Activated naive CD4-positive, alpha-beta T cell treated with anti-CD3 and anti-CD28 coated beads, Interleukin-2, amount 10 ng/mL, durations not matched to agents 7 days and 5 days (primary cell): ENCODE data around the gene RIOX2.
A peak's percentile ranks its signal among the peaks of the same experiment; 100 is the strongest.
"Not testable (repeated sequence)": the region's sequence is repeated elsewhere in the genome, so short reads cannot be mapped to it uniquely, and the experiment has no call there.

Experiments used
- CTCF ChIA-PET: fragments of 350-600 bp; sonication (Branson Sonifier 250); formaldehyde crosslinking; loops from one replicate; lab custom pipeline; 2021; ENCODE audit warnings: antibody characterized with exemption; lab: Charles Lee
- DNase-seq: peaks from one replicate; pipeline ENCODE4 v3.0.0-alpha.2; 2020
- H3K27ac Mint-ChIP-seq: one replicate; pipeline ENCODE4 v1.8.0; 2021; ENCODE audit warnings: mild to moderate bottlenecking, moderate library complexity, mixed read lengths
- H3K27me3 Mint-ChIP-seq: one replicate; pipeline ENCODE4 v1.8.0; 2021; ENCODE audit warnings: mild to moderate bottlenecking, mixed read lengths
- H3K36me3 Mint-ChIP-seq: one replicate; pipeline ENCODE4 v1.8.0; 2021; ENCODE audit warnings: mixed read lengths
- H3K4me1 Mint-ChIP-seq: one replicate; pipeline ENCODE4 v1.8.0; 2021; ENCODE audit warnings: mixed read lengths
- H3K4me3 Mint-ChIP-seq: one replicate; pipeline ENCODE4 v1.8.0; 2021; ENCODE audit warnings: mild to moderate bottlenecking, moderate library complexity, mixed read lengths
- H3K9me3 Mint-ChIP-seq: one replicate; pipeline ENCODE4 v1.8.0; 2021; ENCODE audit warnings: mixed read lengths

RIOX2 gene

GRCh38 chr3:97971679-97972567, at the start of gene RIOX2:
Gene RIOX2, minus strand, starts transcription at chr3:97972431. Its CDS starts 4,838 bp downstream, at chr3:97967593.
- Mint-ChIP-seq H3K27me3 (peaks cover 4% of the 10 kb centered on the region), H3K4me1 (peaks cover 77% of the 10 kb centered on the region), H3K27ac (peak within 1 kb of the TSS; percentile 96), H3K9me3 (no peaks in the 10 kb centered on the region), H3K36me3 (peaks cover 7% of the 10 kb centered on the region), H3K4me3 (peak within 1 kb of the TSS; percentile 80)
- DNase-seq = peak; percentile 87
- CTCF ChIA-PET = interaction anchor here (1.0 to 5.7 kb wide), 7 partner anchors 10 to 177 kb away, joined by 3 to 74 read pairs (median 4); no protein-coding TSS in a partner anchor

- H3K36me3 Mint-ChIP-seq = no peaks in the 10 kb centered on the region
- peaks cover 8% of the 10 kb centered on the region for H3K27me3 Mint-ChIP-seq
- DNase-seq = no peak
- peaks cover 12% of the 10 kb centered on the region for H3K4me1 Mint-ChIP-seq
- CTCF ChIA-PET = interaction anchor here (1.1 to 7.1 kb wide), 7 partner anchors 18 to 225 kb away, joined by 3 to 84 read pairs (median 25); no protein-coding TSS in a partner anchor
- H3K9me3 Mint-ChIP-seq = no peaks in the 10 kb centered on the region
- no peak overlapping the region for H3K4me3 Mint-ChIP-seq
- no peak overlapping the region for H3K27ac Mint-ChIP-seq
These were observed 48.2 kb upstream of the RIOX2 start for GRCh38 chr3:98020412-98020811.

GRCh38 chr3:98018301-98018700, 46.1 kb upstream of the RIOX2 start:
- CTCF ChIA-PET = interaction anchor here (1.0 kb wide), 1 partner anchor 47 kb away, joined by 4 read pairs; no protein-coding TSS in a partner anchor
- Mint-ChIP-seq H3K36me3 (no peaks in the 10 kb centered on the region), H3K4me1 (peaks cover 5% of the 10 kb centered on the region), H3K27ac (no peak overlapping the region), H3K27me3 (peaks cover 8% of the 10 kb centered on the region), H3K9me3 (no peaks in the 10 kb centered on the region), H3K4me3 (no peak overlapping the region)
- DNase-seq = no peak

- DNase-seq = no peak
- Mint-ChIP-seq H3K4me3 (no peak overlapping the region), H3K4me1 (peaks cover under 1% of the 10 kb centered on the region), H3K27me3 (peaks cover 3% of the 10 kb centered on the region), H3K9me3 (peaks cover 4% of the 10 kb centered on the region), H3K27ac (no peak overlapping the region), H3K36me3 (no peaks in the 10 kb centered on the region)
- CTCF ChIA-PET = interaction anchor here (1.5 kb wide), 1 partner anchor 46 kb away, joined by 7 read pairs; no protein-coding TSS in a partner anchor
These were observed 42.0 kb upstream of the RIOX2 start for GRCh38 chr3:98014268-98014585.

- DNase-seq = no peak
These were observed 41.4 kb upstream of the RIOX2 start for GRCh38 chr3:98013411-98014267.

GRCh38 chr3:98012979-98013378, 40.7 kb upstream of the RIOX2 start:
- CTCF ChIA-PET = interaction anchor here (0.7 to 4.4 kb wide), 2 partner anchors 10 to 589 kb away, joined by 3 to 31 read pairs; no protein-coding TSS in a partner anchor
- H3K27me3 Mint-ChIP-seq = peaks cover 3% of the 10 kb centered on the region
- no peak for DNase-seq

More at GRCh38 chr3:98013411-98014267, 41.4 kb upstream of the RIOX2 start:
- CTCF ChIA-PET = interaction anchor here (0.7 to 4.4 kb wide), 3 partner anchors 9 to 589 kb away, joined by 3 to 31 read pairs (median 7); no protein-coding TSS in a partner anchor
- H3K27me3 Mint-ChIP-seq = peaks cover 3% of the 10 kb centered on the region
- no peaks in the 10 kb centered on the region for H3K36me3 Mint-ChIP-seq
- H3K9me3 Mint-ChIP-seq = peaks cover 4% of the 10 kb centered on the region
- H3K4me3 Mint-ChIP-seq = no peak overlapping the region
- H3K27ac Mint-ChIP-seq = no peak overlapping the region
- peaks cover 6% of the 10 kb centered on the region for H3K4me1 Mint-ChIP-seq

GRCh38 chr3:98010883-98011449, 38.7 kb upstream of the RIOX2 start:
- CTCF ChIA-PET = interaction anchor here (1.1 to 4.4 kb wide), 4 partner anchors 8 to 214 kb away, joined by 3 to 31 read pairs (median 3); no protein-coding TSS in a partner anchor
- not testable (repeated sequence) for DNase-seq, H3K27me3 Mint-ChIP-seq, H3K4me3 Mint-ChIP-seq, H3K27ac Mint-ChIP-seq, H3K36me3 Mint-ChIP-seq, H3K9me3 Mint-ChIP-seq
- H3K4me1 Mint-ChIP-seq = peaks cover 28% of the 10 kb centered on the region

More at GRCh38 chr3:98012979-98013378, 40.7 kb upstream of the RIOX2 start:
- Mint-ChIP-seq H3K4me1 (peaks cover 11% of the 10 kb centered on the region), H3K36me3 (no peaks in the 10 kb centered on the region), H3K9me3 (peaks cover 4% of the 10 kb centered on the region), H3K4me3 (no peak overlapping the region), H3K27ac (no peak overlapping the region)

- CTCF ChIA-PET = interaction anchor here (1.1 to 4.4 kb wide), 3 partner anchors 12 to 214 kb away, joined by 3 to 31 read pairs (median 3); no protein-coding TSS in a partner anchor
- DNase-seq = no peak
- Mint-ChIP-seq H3K27ac (no peak overlapping the region), H3K9me3 (peaks cover 4% of the 10 kb centered on the region), H3K4me3 (no peak overlapping the region), H3K27me3 (peaks cover 3% of the 10 kb centered on the region), H3K36me3 (peaks cover 2% of the 10 kb centered on the region), H3K4me1 (peaks cover 28% of the 10 kb centered on the region)
These were observed 38.1 kb upstream of the RIOX2 start for GRCh38 chr3:98010194-98010882.

GRCh38 chr3:98008855-98009254, 36.6 kb upstream of the RIOX2 start:
- H3K4me1 Mint-ChIP-seq = peaks cover 38% of the 10 kb centered on the region
- no peak for DNase-seq
- H3K27me3 Mint-ChIP-seq = peaks cover 3% of the 10 kb centered on the region
- CTCF ChIA-PET = interaction anchor here (1.8 kb wide), 1 partner anchor 33 kb away, joined by 5 read pairs; no protein-coding TSS in a partner anchor
- no peak overlapping the region for H3K27ac Mint-ChIP-seq
- H3K4me3 Mint-ChIP-seq = no peak overlapping the region
- peaks cover 2% of the 10 kb centered on the region for H3K36me3 Mint-ChIP-seq
- peaks cover 4% of the 10 kb centered on the region for H3K9me3 Mint-ChIP-seq

GRCh38 chr3:98005438-98005837, 33.2 kb upstream of the RIOX2 start:
- H3K4me3 Mint-ChIP-seq = no peak overlapping the region
- peaks cover 3% of the 10 kb centered on the region for H3K27me3 Mint-ChIP-seq
- H3K27ac Mint-ChIP-seq = no peak overlapping the region
- CTCF ChIA-PET = interaction anchor here (0.7 to 1.7 kb wide), 2 partner anchors 13 to 21 kb away, joined by 3 read pairs; no protein-coding TSS in a partner anchor
- H3K9me3 Mint-ChIP-seq = peaks cover 2% of the 10 kb centered on the region
- DNase-seq = no peak
- peaks cover 4% of the 10 kb centered on the region for H3K36me3 Mint-ChIP-seq
- peaks cover 51% of the 10 kb centered on the region for H3K4me1 Mint-ChIP-seq

- Mint-ChIP-seq H3K36me3 (peaks cover 4% of the 10 kb centered on the region), H3K4me1 (peaks cover 51% of the 10 kb centered on the region), H3K9me3 (peaks cover 3% of the 10 kb centered on the region), H3K27me3 (peaks cover 3% of the 10 kb centered on the region), H3K4me3 (no peak overlapping the region), H3K27ac (no peak overlapping the region)
- DNase-seq = no peak
- CTCF ChIA-PET = interaction anchor here (1.7 kb wide), 1 partner anchor 12 kb away, joined by 3 read pairs; no protein-coding TSS in a partner anchor
These were observed 32.5 kb upstream of the RIOX2 start for GRCh38 chr3:98004721-98005120.

GRCh38 chr3:98003306-98003969, 31.2 kb upstream of the RIOX2 start:
- DNase-seq = no peak
- CTCF ChIA-PET = interaction anchor here (1.1 kb wide), 2 partner anchors 8 to 18 kb away, joined by 3 to 5 read pairs; no protein-coding TSS in a partner anchor
- peaks cover 4% of the 10 kb centered on the region for H3K36me3 Mint-ChIP-seq
- peak overlapping the region; percentile 29 for H3K27ac Mint-ChIP-seq
- H3K4me3 Mint-ChIP-seq = no peak overlapping the region
- H3K4me1 Mint-ChIP-seq = peaks cover 43% of the 10 kb centered on the region
- H3K9me3 Mint-ChIP-seq = peaks cover 4% of the 10 kb centered on the region
- H3K27me3 Mint-ChIP-seq = peaks cover 3% of the 10 kb centered on the region
